K562 treated with DMSO at 1 percent for 4 hours (cell line): ENCODE data around the gene BEX4. TPM values are rescaled to one million over a fixed set of nuclear protein-coding genes. Genes with fewer than 3 reads are reported as not detected.

Experiments used
- total RNA-seq: library from RNA; unstranded; fragments of 300-600 nt; gene quantifications from 2 replicates; pipeline ENCODE4 v1.2.3, GENCODE V29; 2022; ENCODE audit not compliant: insufficient read depth

Gene BEX4, protein sequence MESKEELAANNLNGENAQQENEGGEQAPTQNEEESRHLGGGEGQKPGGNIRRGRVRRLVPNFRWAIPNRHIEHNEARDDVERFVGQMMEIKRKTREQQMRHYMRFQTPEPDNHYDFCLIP
- total RNA-seq: 84.5 and 88.6 TPM in 2 replicates

DNA sequence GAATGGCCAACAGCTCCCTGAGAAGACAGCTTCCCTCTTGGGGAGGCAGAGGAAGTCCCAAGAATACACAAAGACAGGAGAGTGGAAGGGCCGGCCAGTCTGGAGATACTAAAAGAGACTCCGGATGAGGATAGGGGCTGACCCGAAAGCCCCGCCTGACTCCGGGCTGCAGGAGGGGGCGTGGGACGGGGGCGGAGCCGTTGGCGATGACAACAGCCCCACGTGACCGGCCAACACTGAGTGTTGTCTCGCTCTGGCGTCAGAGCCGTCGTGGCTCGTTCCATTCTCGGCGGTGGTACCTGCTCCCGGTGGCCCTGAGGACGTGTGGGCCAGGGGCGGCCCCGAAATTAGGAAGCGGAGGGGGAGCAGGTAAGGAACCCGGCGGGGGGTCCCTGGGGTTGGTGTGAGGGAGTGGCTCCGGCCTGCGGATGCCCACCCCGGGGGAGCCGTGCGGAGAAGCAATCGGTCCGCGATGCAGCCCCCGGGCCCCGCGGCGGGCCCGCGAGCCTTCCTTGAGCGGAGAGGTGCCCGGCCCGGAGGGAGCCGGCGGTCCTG lies at the start of gene BEX4:
BEX4 (plus strand) TSS at position 239 of the 555 bp plus-strand sequence. CDS start 1,046 bp downstream, outside the sequence.

DNA sequence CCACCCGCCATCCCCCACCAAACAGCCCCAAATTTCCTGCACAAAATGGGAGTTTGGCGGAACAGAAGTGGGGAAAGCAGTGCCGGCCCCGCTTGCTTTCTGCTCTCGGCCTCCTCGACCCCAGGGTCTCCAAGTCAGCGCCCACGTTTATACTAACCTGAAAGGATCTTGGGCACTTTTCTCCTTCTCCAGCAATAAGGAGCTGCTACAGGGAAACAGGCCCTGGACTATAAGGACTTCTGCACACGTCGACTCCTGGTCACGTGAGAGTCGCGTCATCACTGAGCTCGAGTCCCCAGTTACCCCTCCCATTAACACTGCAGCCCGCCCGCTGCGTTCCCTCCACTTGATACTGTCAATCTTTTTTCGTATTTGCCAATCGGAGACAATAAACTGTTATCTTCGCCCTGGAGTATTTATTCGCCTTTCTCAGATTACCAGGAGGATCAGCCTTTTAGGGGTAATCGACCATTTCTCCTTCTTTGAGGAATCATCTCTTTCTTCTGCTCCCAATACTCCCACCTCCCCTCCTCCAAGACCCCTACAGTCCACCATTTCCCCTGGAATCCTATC lies 40.1 kb downstream of the BEX4 start, which contains the start of gene TCEAL8:
TCEAL8 (minus strand) TSS at position 235 of the 573 bp plus-strand sequence. CDS start 1,176 bp downstream, outside the sequence.

Other genes with a start within 250 kb of the BEX4 start
- not detected in 2 replicates for gene BEX1, start 150.9 kb upstream of the BEX4 start, total RNA-seq
- gene NXF3, start 122.0 kb upstream of the BEX4 start, total RNA-seq: 1.8 TPM in 1 of 2 replicates, not detected in the other
- gene TCEAL8, start 40.0 kb downstream of the BEX4 start, total RNA-seq: 37.9 and 46.2 TPM in 2 replicates
- gene TCEAL5, start 61.6 kb downstream of the BEX4 start, total RNA-seq: not detected in 2 replicates
- gene BEX2, start 95.9 kb downstream of the BEX4 start, total RNA-seq: 23.4 and 50.5 TPM in 2 replicates
- not detected in 2 replicates for gene TCEAL7, start 115.1 kb downstream of the BEX4 start, total RNA-seq
- gene TCEAL9, start 141.4 kb downstream of the BEX4 start, total RNA-seq: 44.9 and 48.8 TPM in 2 replicates
- not detected in 2 replicates for gene BEX3, start 161.4 kb downstream of the BEX4 start, total RNA-seq